Measurements from ENCODE around the gene FAM47C. TPM values are rescaled to one million over a fixed set of nuclear protein-coding genes. Genes with fewer than 3 reads are reported as not detected.

FAM47C gene
- total and polyA plus RNA-seq, 10 of the 15 experiments (the other 5 are each of a cell fraction or from before 2014, with no cell fraction given): not detected

DNA sequence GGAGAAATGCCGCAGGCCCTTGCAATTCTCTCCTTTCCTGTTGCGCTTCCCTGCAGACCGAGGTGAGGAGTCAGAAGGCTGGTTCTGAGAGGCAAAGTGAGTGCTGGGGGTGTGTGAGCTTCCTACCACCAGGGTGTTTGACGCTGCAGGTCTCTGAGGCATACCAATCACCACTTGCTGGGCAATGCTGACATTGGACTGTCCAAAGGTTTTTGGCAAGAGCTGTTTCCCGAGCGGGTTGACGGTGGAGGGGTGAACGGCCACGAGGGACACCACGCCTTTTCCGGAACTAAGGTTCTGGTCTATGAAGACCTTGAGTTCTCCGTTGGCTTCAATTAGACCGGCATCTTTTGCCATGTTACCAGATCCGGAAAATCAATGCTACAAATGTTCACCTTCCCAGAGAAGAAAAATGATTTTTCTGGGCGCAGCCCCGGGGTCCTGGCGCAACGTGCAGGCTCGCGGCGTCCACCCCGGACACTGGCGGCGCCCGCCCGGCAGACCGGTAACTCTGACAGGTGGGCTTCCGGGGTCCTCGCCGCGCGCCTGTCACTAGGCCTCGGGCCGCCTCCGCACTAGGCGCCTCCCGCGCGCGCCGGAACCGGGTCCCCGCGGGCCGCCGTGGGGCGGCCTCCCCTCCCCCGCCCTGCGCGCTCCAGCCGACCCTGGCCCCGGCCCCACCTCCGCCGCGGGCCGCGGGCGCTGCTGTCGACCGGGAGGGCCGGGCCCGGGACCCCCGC lies 44.9 kb upstream of the FAM47C start:
- ChIA-PET POLR2A (no interaction called here), SMC1A (ENCODE audit: uncharacterized antibody, unreplicated experiment) (no interaction called here), CTCF (no interaction called here), RAD21 (ENCODE audit: unreplicated experiment) (no interaction called here)
- no peaks in the 10 kb centered on the region for H3K4me1 ChIP-seq (ENCODE audit: control insufficient read depth, insufficient read depth, low read length)
- 76% methylated on average over 29 of the region's 63 CpGs for WGBS (ENCODE audit: insufficient coverage, insufficient replicate concordance, low lambda C conversion rate, missing lambda C conversion rate)
- ATAC-seq (no peak), FAIRE-seq (no peak), DNase-seq (ENCODE audit: low read depth, low spot score) (no peak)
- H3K27ac ChIP-seq (ENCODE audit: control insufficient read depth, insufficient read depth): no peak overlapping the region
- no peak overlapping the region for H3K4me2 ChIP-seq (ENCODE audit: control insufficient read depth, insufficient read depth)
- intact Hi-C loops (cut with micrococcal nuclease; ENCODE audit: unreplicated experiment): no loop called here
- BruUV-seq (replicated peaks): no TSS peak
- no peaks in the 10 kb centered on the region for H3K36me3 ChIP-seq (ENCODE audit: control insufficient read depth in 2 of 2, insufficient read depth in 2 of 2, low read length in 1 of 2)
- H3K9me3 ChIP-seq (replicated peaks; ENCODE audit: control insufficient read depth, insufficient read depth, low read length): no peaks in the 10 kb centered on the region
- in situ Hi-C loops (cut with MboI): no loop called here
- no peaks in the 10 kb centered on the region for H3K79me2 ChIP-seq (ENCODE audit: control insufficient read depth, insufficient read depth, low read length)
- H3K27me3 ChIP-seq (replicated peaks in 1 of 2; ENCODE audit: control insufficient read depth in 2 of 2, insufficient read depth in 2 of 2, low read length in 1 of 2): no peaks in the 10 kb centered on the region
- H4K20me1 ChIP-seq (ENCODE audit: control insufficient read depth, insufficient read depth): no peaks in the 10 kb centered on the region
- H3K4me3 ChIP-seq: no peak overlapping the region
- no peak for TF ChIP-seq EGR1 (IDR thresholded peaks at IDR 0.05; ENCODE audit: borderline replicate concordance in 1 of 2, low read depth in 2 of 2, low read length in 2 of 2)
- no peak for TF ChIP-seq RUNX3 (IDR thresholded peaks at IDR 0.05; ENCODE audit: low read length)
- TF ChIP-seq, protein P1, sequence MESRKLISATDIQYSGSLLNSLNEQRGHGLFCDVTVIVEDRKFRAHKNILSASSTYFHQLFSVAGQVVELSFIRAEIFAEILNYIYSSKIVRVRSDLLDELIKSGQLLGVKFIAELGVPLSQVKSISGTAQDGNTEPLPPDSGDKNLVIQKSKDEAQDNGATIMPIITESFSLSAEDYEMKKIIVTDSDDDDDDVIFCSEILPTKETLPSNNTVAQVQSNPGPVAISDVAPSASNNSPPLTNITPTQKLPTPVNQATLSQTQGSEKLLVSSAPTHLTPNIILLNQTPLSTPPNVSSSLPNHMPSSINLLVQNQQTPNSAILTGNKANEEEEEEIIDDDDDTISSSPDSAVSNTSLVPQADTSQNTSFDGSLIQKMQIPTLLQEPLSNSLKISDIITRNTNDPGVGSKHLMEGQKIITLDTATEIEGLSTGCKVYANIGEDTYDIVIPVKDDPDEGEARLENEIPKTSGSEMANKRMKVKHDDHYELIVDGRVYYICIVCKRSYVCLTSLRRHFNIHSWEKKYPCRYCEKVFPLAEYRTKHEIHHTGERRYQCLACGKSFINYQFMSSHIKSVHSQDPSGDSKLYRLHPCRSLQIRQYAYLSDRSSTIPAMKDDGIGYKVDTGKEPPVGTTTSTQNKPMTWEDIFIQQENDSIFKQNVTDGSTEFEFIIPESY (IDR thresholded peaks at IDR 0.05): no peak
- TF ChIP-seq CREB1 (IDR thresholded peaks at IDR 0.05; ENCODE audit: low read depth): no peak
- TF ChIP-seq CEBPB (IDR thresholded peaks at IDR 0.05; ENCODE audit: borderline replicate concordance in 1 of 2, low read depth in 2 of 2, low read length in 2 of 2): no peak
- no peak for TF ChIP-seq E4F1 (IDR thresholded peaks at IDR 0.05; ENCODE audit: borderline replicate concordance, partially characterized antibody)
- no peak for TF ChIP-seq PML (IDR thresholded peaks at IDR 0.05; ENCODE audit: low read length)
- TF ChIP-seq CREM (IDR thresholded peaks at IDR 0.05; ENCODE audit: low read depth): no peak
- no peak for TF ChIP-seq NFYB (IDR thresholded peaks at IDR 0.05; ENCODE audit: insufficient read depth, low read depth, low read length)
- no peak for TF ChIP-seq NBN (IDR thresholded peaks at IDR 0.05)
- TF ChIP-seq WRNIP1 (IDR thresholded peaks at IDR 0.05; ENCODE audit: borderline replicate concordance, low read depth, low read length): no peak
- TF ChIP-seq, protein P2, sequence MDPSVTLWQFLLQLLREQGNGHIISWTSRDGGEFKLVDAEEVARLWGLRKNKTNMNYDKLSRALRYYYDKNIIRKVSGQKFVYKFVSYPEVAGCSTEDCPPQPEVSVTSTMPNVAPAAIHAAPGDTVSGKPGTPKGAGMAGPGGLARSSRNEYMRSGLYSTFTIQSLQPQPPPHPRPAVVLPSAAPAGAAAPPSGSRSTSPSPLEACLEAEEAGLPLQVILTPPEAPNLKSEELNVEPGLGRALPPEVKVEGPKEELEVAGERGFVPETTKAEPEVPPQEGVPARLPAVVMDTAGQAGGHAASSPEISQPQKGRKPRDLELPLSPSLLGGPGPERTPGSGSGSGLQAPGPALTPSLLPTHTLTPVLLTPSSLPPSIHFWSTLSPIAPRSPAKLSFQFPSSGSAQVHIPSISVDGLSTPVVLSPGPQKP (IDR thresholded peaks at IDR 0.05; ENCODE audit: low read depth, low read length): no peak
- no peak for TF ChIP-seq RAD21 (IDR thresholded peaks at IDR 0.05; ENCODE audit: insufficient read depth, low read depth, low read length)
- TF ChIP-seq PAX8 (IDR thresholded peaks at IDR 0.05): no peak
- TF ChIP-seq SMAD5 (IDR thresholded peaks at IDR 0.05; ENCODE audit: low read depth): no peak
- TF ChIP-seq TARDBP (IDR thresholded peaks at IDR 0.05; ENCODE audit: borderline replicate concordance): no peak
- no peak for TF ChIP-seq ETV6 (conservative IDR thresholded peaks at IDR 0.05 in 1 of 2, IDR thresholded peaks at IDR 0.05 in 1 of 2; ENCODE audit: borderline replicate concordance in 1 of 2, low read depth in 1 of 2)
- TF ChIP-seq RCOR1 (conservative IDR thresholded peaks at IDR 0.05; ENCODE audit: low read depth, low read length): no peak
- TF ChIP-seq SP1 (IDR thresholded peaks at IDR 0.05; ENCODE audit: low read depth, low read length): no peak
- no peak overlapping the region for H3K9ac ChIP-seq (ENCODE audit: control insufficient read depth, insufficient read depth, low read length)
- no peak overlapping the region for H2AFZ ChIP-seq (ENCODE audit: control insufficient read depth, low read depth, low read length)

Measured in GM12878 (cell line).